GM12878 (cell line): Measurements from ENCODE around the gene VKORC1.

Experiments used
- EZH2 ChIP-seq: IDR thresholded peaks from 2 replicates; pipeline ENCODE4 v1.6.1; 2012; ENCODE audit warnings: low read depth, mild to moderate bottlenecking, control low read depth, inconsistent platforms, low read length, borderline replicate concordance; ENCODE audit not compliant: control insufficient read depth
- HCFC1 ChIP-seq: fragments of 150-350 bp; IDR thresholded peaks from 2 replicates; pipeline ENCODE4 v1.6.1; 2014; ENCODE audit warnings: low read length
- NRF1 ChIP-seq: conservative IDR thresholded peaks from 2 replicates; pipeline ENCODE4 v1.6.1; 2011; ENCODE audit warnings: mild to moderate bottlenecking, low read depth, low read length, improper control_type of control experiment
- TF ChIP-seq, protein P1 (sequence below), 3 experiments: IDR thresholded peaks in 2 of 3; conservative IDR thresholded peaks in 1 of 3; 2 replicates each; pipeline ENCODE4 v1.5.1; 2011; ENCODE audit warnings: low read depth in 3 of 3, low read length in 3 of 3, mild to moderate bottlenecking in 3 of 3, control low read depth in 2 of 3, moderate library complexity in 2 of 3, inconsistent platforms in 1 of 3, mixed read lengths in 1 of 3; ENCODE audit not compliant: control insufficient read depth in 2 of 3, insufficient read depth in 1 of 3; ENCODE audit errors: extremely low read depth in 1 of 3

DNA sequence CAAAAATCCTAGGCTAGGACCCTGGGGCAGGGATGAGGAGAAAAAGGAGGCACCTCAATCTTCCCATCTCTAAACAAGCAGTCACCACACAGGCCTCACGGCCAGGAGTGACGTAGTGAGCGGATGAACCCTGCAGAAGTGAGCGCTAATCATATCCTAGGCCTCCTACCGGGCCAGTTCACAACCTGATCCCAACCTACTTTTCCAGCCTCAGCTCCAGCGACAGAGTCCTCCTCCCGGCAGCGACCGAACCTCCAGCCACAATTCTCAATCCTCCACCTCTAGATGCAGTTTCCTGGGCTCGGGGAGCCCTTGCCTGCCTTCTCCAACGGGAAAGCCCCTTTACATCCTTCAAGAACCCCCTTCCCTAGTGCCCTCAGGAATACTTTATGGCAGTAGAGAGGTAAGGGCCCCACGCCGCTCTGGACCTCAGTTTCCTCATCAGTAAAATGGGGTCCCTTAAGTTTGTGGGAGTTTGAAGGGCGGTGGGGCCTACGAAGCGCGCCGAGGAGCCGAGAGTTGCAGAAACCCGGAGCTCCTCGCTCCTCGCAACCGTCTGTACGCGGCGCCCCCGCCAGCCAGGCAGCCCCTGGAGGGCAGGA, 22.0 kb downstream of the VKORC1 start:
- TF ChIP-seq NRF1 (no peak), HCFC1 (no peak), EZH2 (no peak)
- TF ChIP-seq, protein P1, sequence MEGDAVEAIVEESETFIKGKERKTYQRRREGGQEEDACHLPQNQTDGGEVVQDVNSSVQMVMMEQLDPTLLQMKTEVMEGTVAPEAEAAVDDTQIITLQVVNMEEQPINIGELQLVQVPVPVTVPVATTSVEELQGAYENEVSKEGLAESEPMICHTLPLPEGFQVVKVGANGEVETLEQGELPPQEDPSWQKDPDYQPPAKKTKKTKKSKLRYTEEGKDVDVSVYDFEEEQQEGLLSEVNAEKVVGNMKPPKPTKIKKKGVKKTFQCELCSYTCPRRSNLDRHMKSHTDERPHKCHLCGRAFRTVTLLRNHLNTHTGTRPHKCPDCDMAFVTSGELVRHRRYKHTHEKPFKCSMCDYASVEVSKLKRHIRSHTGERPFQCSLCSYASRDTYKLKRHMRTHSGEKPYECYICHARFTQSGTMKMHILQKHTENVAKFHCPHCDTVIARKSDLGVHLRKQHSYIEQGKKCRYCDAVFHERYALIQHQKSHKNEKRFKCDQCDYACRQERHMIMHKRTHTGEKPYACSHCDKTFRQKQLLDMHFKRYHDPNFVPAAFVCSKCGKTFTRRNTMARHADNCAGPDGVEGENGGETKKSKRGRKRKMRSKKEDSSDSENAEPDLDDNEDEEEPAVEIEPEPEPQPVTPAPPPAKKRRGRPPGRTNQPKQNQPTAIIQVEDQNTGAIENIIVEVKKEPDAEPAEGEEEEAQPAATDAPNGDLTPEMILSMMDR (IDR thresholded peaks at IDR 0.05 in 2 of 3, conservative IDR thresholded peaks at IDR 0.05 in 1 of 3; ENCODE audit: control insufficient read depth in 2 of 3, extremely low read depth in 1 of 3, insufficient read depth in 1 of 3, low read depth in 3 of 3, low read length in 3 of 3), result no peak
